ENCODE data around the gene POLDIP3.

POLDIP3 gene

DNA sequence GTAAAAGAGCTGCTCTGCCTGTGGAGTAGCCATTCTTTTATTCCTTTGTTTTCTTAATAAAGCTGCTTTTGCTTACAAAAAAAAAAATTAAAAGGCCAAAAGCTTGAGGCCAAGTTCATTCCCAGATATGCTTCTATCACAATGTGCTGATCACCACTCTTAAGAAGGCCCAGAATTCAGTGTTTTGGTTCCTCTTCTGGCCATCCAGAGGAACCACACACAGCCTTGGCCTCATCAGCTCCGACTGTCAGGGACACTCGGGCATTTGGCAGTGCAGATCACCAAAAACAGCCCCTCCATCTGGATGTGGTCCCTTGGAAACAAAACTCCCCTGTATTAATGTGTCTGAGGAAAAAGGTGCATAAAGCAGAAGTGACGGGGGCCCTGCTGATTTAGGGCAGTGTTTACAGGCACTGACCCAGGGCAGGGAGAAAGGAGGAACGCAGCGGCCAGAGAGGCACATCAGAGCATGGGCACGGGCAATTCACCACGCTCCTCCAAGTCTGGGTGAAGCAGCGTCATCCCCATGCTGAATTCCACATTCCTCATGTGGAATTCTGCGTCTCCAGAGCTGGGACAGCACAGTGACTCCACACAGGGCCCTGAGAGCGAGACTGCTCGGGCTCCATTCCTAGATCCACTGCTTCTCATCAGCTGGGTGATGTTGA, 17.7 kb downstream of the POLDIP3 start:
- TF ChIP-seq, protein P1, sequence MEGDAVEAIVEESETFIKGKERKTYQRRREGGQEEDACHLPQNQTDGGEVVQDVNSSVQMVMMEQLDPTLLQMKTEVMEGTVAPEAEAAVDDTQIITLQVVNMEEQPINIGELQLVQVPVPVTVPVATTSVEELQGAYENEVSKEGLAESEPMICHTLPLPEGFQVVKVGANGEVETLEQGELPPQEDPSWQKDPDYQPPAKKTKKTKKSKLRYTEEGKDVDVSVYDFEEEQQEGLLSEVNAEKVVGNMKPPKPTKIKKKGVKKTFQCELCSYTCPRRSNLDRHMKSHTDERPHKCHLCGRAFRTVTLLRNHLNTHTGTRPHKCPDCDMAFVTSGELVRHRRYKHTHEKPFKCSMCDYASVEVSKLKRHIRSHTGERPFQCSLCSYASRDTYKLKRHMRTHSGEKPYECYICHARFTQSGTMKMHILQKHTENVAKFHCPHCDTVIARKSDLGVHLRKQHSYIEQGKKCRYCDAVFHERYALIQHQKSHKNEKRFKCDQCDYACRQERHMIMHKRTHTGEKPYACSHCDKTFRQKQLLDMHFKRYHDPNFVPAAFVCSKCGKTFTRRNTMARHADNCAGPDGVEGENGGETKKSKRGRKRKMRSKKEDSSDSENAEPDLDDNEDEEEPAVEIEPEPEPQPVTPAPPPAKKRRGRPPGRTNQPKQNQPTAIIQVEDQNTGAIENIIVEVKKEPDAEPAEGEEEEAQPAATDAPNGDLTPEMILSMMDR (IDR thresholded peaks at IDR 0.05): no peak
- DNase-seq (ENCODE audit: low spot score): no peak
- Histone ChIP-seq H3K27ac (no peak overlapping the region), H3K4me3 (no peak overlapping the region)

DNA sequence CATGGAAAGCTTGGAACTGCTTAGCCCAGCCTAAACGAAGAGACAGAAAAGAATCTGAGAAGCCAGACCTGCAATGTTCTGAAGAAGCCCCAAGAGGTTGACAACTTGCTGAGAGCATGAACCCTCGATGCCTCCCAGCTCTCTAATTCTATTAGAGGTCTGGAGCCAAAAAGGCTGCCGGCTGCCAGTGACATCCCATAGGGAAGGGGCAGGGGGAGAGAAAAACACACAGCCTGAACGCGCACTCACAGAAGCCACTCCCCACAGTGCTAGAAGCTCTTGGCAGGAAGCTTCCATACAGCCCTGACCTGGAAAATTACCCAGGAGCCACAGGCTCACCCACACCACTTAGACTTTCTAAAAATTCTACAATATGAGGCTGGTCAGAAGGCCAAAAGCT, 18.3 kb downstream of the POLDIP3 start:
- Histone ChIP-seq H3K27ac (no peak overlapping the region), H3K4me3 (no peak overlapping the region)
- TF ChIP-seq, protein P1 (IDR thresholded peaks at IDR 0.05): no peak
- DNase-seq (ENCODE audit: low spot score): no peak

GRCh38 chr22:42595434-42595833, 19.2 kb downstream of the POLDIP3 start:
- Histone ChIP-seq H3K27ac (no peak overlapping the region), H3K4me3 (no peak overlapping the region)
- no peak for DNase-seq (ENCODE audit: low spot score)
- TF ChIP-seq, protein P1 (IDR thresholded peaks at IDR 0.05): no peak

- H3K4me3 ChIP-seq: no peak overlapping the region
- no peak for DNase-seq (ENCODE audit: low spot score)
- H3K27ac ChIP-seq: no peak overlapping the region
- TF ChIP-seq, protein P1 (IDR thresholded peaks at IDR 0.05): no peak
Measured at GRCh38 chr22:42591987-42592386, 22.7 kb downstream of the POLDIP3 start.

- Histone ChIP-seq H3K4me3 (no peak overlapping the region), H3K27ac (no peak overlapping the region)
- DNase-seq (ENCODE audit: low spot score): no peak
- TF ChIP-seq, protein P1 (IDR thresholded peaks at IDR 0.05): no peak
Measured at GRCh38 chr22:42587588-42588175, 27.0 kb downstream of the POLDIP3 start.

DNA sequence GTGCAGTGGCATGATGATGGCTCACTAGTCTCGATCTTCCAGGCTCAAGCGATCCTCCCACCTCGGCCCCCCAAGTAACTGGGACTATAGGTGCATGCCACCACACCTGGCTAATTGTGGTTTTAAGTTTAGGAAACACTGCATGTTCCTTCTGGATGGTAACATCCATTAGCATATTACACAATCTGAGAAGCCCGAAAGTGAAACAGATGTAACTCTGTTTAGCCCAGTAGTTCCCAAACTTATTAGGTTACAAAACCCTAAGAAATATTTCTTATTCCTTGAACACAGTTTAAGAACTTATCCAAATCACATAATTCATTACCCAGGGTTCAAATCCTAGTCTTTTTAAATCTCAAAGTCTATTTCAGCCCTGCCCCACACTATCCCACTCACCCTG, 28.3 kb downstream of the POLDIP3 start:
- Histone ChIP-seq H3K4me3 (no peak overlapping the region), H3K27ac (no peak overlapping the region)
- TF ChIP-seq, protein P1 (IDR thresholded peaks at IDR 0.05): no peak
- DNase-seq (ENCODE audit: low spot score): no peak

GRCh38 chr22:42585096-42585495, 29.6 kb downstream of the POLDIP3 start:
- H3K27ac ChIP-seq: no peak overlapping the region

More at GRCh38 chr22:42585096-42585495, 29.6 kb downstream of the POLDIP3 start:
- TF ChIP-seq, protein P1 (IDR thresholded peaks at IDR 0.05): no peak
- no peak for DNase-seq (ENCODE audit: low spot score)
- no peak overlapping the region for H3K4me3 ChIP-seq

Measured in coronary artery (tissue), 2 donors.